OCI-LY3 (cell line): Measurements from ENCODE around the gene CPLX3.

Experiments used
- H2AFZ ChIP-seq: fragments of 200-600, 300-600 bp; shearing (Covaris generic); 2 replicates; pipeline ENCODE4 v1.6.0; 2014; ENCODE audit warnings: antibody characterized with exemption, low read depth, low read length
- H3K27ac ChIP-seq: fragments of 200-600, 300-600 bp; sonication (generic); 2 replicates; pipeline ENCODE4 v1.5.1; 2014; ENCODE audit warnings: mild to moderate bottlenecking, low read length, moderate library complexity, mixed read lengths
- H3K27me3 ChIP-seq: fragments of 200-600, 300-600 bp; sonication (generic); 2 replicates; pipeline ENCODE4 v1.6.1; 2014; ENCODE audit warnings: low read depth, low read length, mixed read lengths
- H3K36me3 ChIP-seq: fragments of 200-600, 300-600 bp; sonication (generic); replicated peaks from 2 replicates; pipeline ENCODE3; 2014; ENCODE audit warnings: low read depth, low read length, mixed read lengths
- H3K4me1 ChIP-seq: fragments of 300-600, 200-600 bp; sonication (generic); 2 replicates; pipeline ENCODE4 v1.6.1; 2014; ENCODE audit warnings: low read length, mixed read lengths
- H3K4me2 ChIP-seq: fragments of 200-600, 300-600 bp; sonication (generic); 2 replicates; pipeline ENCODE4 v1.6.1; 2014; ENCODE audit warnings: low read length, mixed read lengths
- H3K4me3 ChIP-seq: fragments of 300-600, 200-600 bp; sonication (generic); 2 replicates; pipeline ENCODE4 v1.5.1; 2014; ENCODE audit warnings: antibody characterized with exemption, mild to moderate bottlenecking, low read length, moderate library complexity
- H3K79me2 ChIP-seq: fragments of 300-600, 200-600 bp; shearing (Covaris generic); 2 replicates; pipeline ENCODE4 v1.6.1; 2014; ENCODE audit warnings: mild to moderate bottlenecking, low read length, mixed read lengths
- H3K9ac ChIP-seq: fragments of 300-600, 200-600 bp; shearing (Covaris generic); 2 replicates; pipeline ENCODE4 v1.6.0; 2014; ENCODE audit warnings: mild to moderate bottlenecking, low read length, moderate library complexity
- H3K9me3 ChIP-seq: fragments of 200-600, 300-600 bp; shearing (Covaris generic); 2 replicates; pipeline ENCODE4 v1.6.1; 2014; ENCODE audit warnings: low read length, mixed read lengths; ENCODE audit not compliant: insufficient read depth
- H4K20me1 ChIP-seq: fragments of 200-600, 300-600 bp; sonication (generic); 2 replicates; pipeline ENCODE4 v1.6.1; 2016; ENCODE audit warnings: low read length, mixed read lengths; ENCODE audit not compliant: insufficient read depth
- EZH2phosphoT487 ChIP-seq: fragments of 200-600 bp; shearing (Covaris generic); IDR thresholded peaks from 2 replicates; pipeline ENCODE4 v1.6.1; 2018; ENCODE audit warnings: antibody characterized with exemption, mixed run types, low read depth
- TF ChIP-seq, protein P1 (sequence below): fragments of 200-600, 300-600 bp; sonication (generic); IDR thresholded peaks from 2 replicates; pipeline ENCODE4 v1.5.1; 2014; ENCODE audit warnings: antibody characterized with exemption, low read length, low read depth

Gene CPLX3

DNA sequence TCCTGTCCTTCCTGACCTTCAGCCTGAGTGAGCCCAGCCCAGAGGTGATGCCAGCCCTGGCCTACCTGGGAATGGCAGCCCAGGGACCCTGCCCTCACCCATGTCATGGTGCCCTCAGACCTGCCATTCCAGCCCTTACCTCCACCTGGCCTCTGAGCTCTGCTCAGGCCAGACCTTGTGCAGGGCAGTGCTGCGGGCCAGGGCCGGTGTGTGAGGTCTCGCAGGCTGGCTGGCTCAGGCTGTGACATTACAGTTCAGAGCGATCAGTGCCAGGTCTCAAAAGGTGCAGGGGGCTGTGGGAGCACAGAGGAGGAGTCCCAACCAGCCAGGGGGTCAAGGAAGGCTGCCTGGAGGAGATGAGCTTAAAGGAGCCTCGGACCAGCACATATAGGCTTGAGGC is 6.4 kb upstream of the CPLX3 start:
- no peak for TF ChIP-seq EZH2phosphoT487
- TF ChIP-seq, protein P1, sequence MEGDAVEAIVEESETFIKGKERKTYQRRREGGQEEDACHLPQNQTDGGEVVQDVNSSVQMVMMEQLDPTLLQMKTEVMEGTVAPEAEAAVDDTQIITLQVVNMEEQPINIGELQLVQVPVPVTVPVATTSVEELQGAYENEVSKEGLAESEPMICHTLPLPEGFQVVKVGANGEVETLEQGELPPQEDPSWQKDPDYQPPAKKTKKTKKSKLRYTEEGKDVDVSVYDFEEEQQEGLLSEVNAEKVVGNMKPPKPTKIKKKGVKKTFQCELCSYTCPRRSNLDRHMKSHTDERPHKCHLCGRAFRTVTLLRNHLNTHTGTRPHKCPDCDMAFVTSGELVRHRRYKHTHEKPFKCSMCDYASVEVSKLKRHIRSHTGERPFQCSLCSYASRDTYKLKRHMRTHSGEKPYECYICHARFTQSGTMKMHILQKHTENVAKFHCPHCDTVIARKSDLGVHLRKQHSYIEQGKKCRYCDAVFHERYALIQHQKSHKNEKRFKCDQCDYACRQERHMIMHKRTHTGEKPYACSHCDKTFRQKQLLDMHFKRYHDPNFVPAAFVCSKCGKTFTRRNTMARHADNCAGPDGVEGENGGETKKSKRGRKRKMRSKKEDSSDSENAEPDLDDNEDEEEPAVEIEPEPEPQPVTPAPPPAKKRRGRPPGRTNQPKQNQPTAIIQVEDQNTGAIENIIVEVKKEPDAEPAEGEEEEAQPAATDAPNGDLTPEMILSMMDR: no peak
- H3K4me2 ChIP-seq: peak overlapping the region; percentile 82
- H3K36me3 ChIP-seq: no peaks in the 10 kb centered on the region
- H2AFZ ChIP-seq: no peak overlapping the region
- no peak overlapping the region for H3K27ac ChIP-seq
- H3K79me2 ChIP-seq: no peaks in the 10 kb centered on the region
- H3K27me3 ChIP-seq: no peaks in the 10 kb centered on the region
- H3K4me3 ChIP-seq: no peak overlapping the region
- H4K20me1 ChIP-seq: no peaks in the 10 kb centered on the region
- H3K9me3 ChIP-seq: no peaks in the 10 kb centered on the region
- 0 out of 2 replicates have a peak overlapping the region, but pooled peaks have one; percentile 62 for H3K9ac ChIP-seq
- H3K4me1 ChIP-seq: peaks cover 46% of the 10 kb centered on the region

DNA sequence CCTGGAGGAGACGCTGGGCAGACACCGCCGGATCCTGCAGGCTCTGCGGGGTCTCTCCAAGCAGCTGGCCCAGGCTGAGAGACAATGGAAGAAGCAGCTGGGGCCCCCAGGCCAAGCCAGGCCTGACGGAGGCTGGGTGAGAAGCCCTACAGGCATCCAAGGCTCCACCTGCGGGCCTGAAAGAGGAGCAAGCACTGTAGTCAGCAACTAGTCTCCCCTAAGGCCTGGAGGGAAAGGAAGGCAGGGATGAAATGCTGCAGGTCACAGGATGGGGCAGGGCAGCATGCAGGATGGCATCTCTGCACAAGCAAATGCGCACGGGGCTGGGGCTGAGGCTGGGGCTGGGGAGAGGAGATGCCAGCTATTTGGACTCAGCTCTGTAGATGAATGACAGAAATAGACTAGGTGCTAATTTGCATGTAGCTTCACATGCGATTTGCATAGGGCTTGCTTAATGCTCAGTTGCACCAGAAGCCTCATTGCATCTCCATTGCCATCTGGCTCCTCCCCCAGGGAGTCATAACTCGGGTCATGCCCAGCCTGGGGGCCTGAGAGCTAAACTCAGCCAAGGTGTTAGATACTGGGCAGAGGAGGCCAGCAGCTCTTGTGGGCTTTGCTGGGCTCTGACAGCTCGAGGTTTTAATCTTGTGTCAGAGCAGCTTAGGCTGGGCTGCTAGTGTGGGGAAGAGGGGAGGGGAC is 5.2 kb upstream of the CPLX3 start:
- no peaks in the 10 kb centered on the region for H3K36me3 ChIP-seq
- H3K9me3 ChIP-seq: no peaks in the 10 kb centered on the region
- no peaks in the 10 kb centered on the region for H4K20me1 ChIP-seq
- H3K4me1 ChIP-seq: peaks cover 35% of the 10 kb centered on the region
- peak overlapping the region; percentile 63 for H3K4me3 ChIP-seq
- peak overlapping the region; percentile 62 for H3K9ac ChIP-seq
- H3K79me2 ChIP-seq: no peaks in the 10 kb centered on the region
- H3K27me3 ChIP-seq: no peaks in the 10 kb centered on the region
- TF ChIP-seq, protein P1: peak; percentile 14; the same call in 1 of the 2 replicates
- no peak for TF ChIP-seq EZH2phosphoT487
- H2AFZ ChIP-seq: no peak overlapping the region
- peak overlapping the region; percentile 82 for H3K4me2 ChIP-seq
- peak overlapping the region; percentile 62 for H3K27ac ChIP-seq

DNA sequence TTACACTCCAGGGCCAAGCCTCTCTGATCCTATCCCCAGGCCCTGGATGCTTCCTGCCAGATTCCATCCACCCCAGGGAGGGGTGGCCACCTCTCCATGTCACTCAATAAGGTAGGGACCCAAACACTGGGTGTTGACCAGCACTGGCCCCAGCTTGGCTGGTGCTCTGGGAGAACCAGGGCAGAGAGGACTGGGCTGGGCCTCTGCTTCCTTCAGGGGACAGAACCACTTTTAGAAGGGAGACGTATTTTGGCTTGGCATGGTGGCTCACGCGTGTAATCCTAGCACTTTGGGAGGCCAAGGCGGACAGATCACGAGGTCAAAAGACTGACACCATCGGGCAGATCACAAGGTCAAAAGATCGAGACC is 4.7 kb upstream of the CPLX3 start:
- Histone ChIP-seq H2AFZ (no peak overlapping the region), H3K9ac (peak overlapping the region; percentile 45), H3K4me3 (0 out of 2 replicates have a peak overlapping the region, but pooled peaks have one; percentile 1), H3K36me3 (no peaks in the 10 kb centered on the region), H3K9me3 (no peaks in the 10 kb centered on the region), H3K4me1 (peaks cover 32% of the 10 kb centered on the region), H4K20me1 (no peaks in the 10 kb centered on the region), H3K4me2 (peak overlapping the region; percentile 82), H3K79me2 (no peaks in the 10 kb centered on the region), H3K27me3 (no peaks in the 10 kb centered on the region), H3K27ac (peak overlapping the region; percentile 40)
- no peak for TF ChIP-seq EZH2phosphoT487
- TF ChIP-seq, protein P1: no peak

DNA sequence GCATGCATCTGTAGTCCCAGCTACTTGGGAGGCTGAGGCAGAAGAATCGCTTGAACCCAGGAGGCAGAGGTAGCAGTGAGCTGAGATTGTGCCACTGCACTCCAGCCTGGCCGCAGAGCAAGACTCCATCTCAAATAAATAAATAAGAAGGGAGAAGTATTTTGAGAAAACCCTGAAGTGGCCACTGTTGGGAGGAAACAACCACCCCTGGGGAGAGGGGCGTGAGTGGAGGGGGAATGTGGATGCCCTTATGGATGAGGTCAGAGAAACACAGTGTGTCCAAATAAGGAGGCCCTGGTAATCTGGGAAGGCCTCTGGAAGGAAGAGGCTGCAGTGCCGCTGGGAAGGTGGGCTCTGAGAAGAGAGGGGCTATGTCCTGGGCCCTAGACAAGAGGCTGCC is 4.2 kb upstream of the CPLX3 start:
- no peak overlapping the region for H3K4me3 ChIP-seq
- 0 out of 2 replicates have a peak, but pooled peaks cover 2% of the 10 kb centered on the region for H3K27me3 ChIP-seq
- H3K4me1 ChIP-seq: peaks cover 28% of the 10 kb centered on the region
- H4K20me1 ChIP-seq: no peaks in the 10 kb centered on the region
- H3K4me2 ChIP-seq: no peak overlapping the region
- TF ChIP-seq, protein P1: no peak
- TF ChIP-seq EZH2phosphoT487: no peak
- H3K9me3 ChIP-seq: no peaks in the 10 kb centered on the region
- H3K79me2 ChIP-seq: no peaks in the 10 kb centered on the region
- H3K9ac ChIP-seq: no peak overlapping the region
- no peak overlapping the region for H2AFZ ChIP-seq
- H3K27ac ChIP-seq: no peak overlapping the region
- no peaks in the 10 kb centered on the region for H3K36me3 ChIP-seq
